Hematopoietic multipotent progenitor cell treated with erythropoietin and hydrocortisone succinate and interleukin-3 and kit ligand, for 8 days (in vitro differentiated cells): ENCODE data around the gene SLC7A4.
A peak's percentile ranks its signal among the peaks of the same experiment; 100 is the strongest.

ENCODE experiments used
- DNase-seq: peaks from one replicate; pipeline ENCODE4 v3.0.0-alpha.2; 2015

The SLC7A4 gene

GRCh38 chr22:20983081-20983771, 49.1 kb downstream of the SLC7A4 start:
- DNase-seq = no peak

DNA sequence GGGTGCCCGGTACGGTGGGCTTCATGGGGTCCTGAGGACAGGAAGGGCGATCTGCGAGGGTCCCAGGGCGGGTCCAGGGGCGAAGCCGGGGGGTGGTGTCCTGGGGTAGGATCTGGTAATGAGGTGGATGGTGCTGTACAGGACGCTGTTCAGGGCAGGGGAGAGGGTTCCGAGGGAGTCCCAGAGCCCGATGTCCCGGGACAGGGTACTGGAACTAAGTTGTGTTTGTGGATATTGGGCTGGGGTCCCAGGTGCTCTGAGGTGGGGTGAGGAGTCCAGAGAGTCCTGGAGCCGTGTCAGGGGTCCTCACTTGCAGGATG, 49.8 kb downstream of the SLC7A4 start:
- no peak for DNase-seq

GRCh38 chr22:20981787-20982562, 50.4 kb downstream of the SLC7A4 start, which contains the start of gene LZTR1:
TSS of gene LZTR1 (plus strand) at chr22:20982297. CDS start at chr22:20982372, 75 bp downstream.
- DNase-seq = peak; percentile 80

- DNase-seq = no peak
These were observed 51.2 kb downstream of the SLC7A4 start for GRCh38 chr22:20980938-20981722.

DNA sequence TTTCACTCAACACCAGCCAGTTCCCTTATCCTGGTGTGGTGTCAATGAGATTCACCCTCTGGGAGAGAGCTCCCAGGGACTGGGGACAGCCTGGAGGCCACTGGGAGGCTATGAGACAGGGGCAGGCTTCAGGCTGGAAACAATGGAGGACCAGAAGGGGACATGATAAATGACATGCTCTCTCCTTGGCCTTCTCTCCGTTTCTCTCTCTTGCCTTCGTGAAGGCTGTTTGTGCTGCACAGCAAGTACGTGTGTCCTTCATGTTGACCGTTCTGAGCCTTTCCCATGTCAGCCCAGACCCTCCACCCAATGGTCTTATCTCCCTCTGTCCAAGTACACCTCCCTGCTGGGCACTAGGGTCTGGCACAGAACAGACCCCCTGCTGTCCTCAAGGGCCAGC, 51.8 kb downstream of the SLC7A4 start:
- no peak for DNase-seq

- DNase-seq = no peak
These were observed 52.4 kb downstream of the SLC7A4 start for GRCh38 chr22:20979940-20980453.

DNA sequence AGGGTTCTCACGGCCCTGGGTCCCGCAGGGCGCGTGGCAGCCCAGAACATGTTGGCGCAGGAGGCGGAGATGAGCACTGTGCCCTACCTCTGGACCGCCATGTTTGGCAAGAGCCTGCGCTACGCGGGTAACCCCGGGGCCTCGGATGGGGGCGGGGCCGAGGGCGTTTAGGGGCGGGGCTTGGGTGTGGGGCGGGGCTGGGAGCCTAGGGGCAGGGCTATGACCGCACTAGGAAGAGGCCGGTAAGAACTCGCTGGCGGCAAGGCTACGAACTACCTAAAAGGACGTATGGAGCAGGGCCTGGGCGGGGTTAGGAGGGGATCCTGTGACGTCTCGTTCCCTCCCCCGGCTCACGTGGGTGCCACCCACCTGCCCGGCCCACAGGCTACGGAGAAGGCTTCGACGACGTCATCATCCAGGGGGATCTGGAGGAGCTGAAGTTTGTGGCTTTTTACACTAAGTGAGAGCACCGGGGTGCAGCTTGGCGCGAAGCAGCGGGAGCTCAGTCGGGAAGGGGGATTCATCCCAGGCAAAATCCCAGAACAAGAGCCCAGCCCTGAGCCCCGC, 53.0 kb downstream of the SLC7A4 start:
- peak; percentile 92 for DNase-seq
